Measurements from ENCODE around the gene KCNN3. TPM values are rescaled to one million over a fixed set of nuclear protein-coding genes. Genes with fewer than 3 reads are reported as not detected.
A peak's percentile ranks its signal among the peaks of the same experiment; 100 is the strongest.

KCNN3 gene
- total RNA-seq, 6 donors from 2014 or later, result 2.7 to 6.6 (median 3.7) TPM

- Histone ChIP-seq H3K27ac (no peak overlapping the region), H3K9me3 (no peaks in the 10 kb centered on the region), H3K36me3 (no peaks in the 10 kb centered on the region), H3K4me1 (peaks cover 8 to 18% (median 12%) of the 10 kb centered on the region in 4 donors), H3K27me3 (peaks cover 0 to 6% (median 2%) of the 10 kb centered on the region in 4 donors), H3K4me3 (no peak overlapping the region)
- TF ChIP-seq POLR2A (IDR thresholded peaks at IDR 0.05), result no peak
- no peak for TF ChIP-seq EP300 (IDR thresholded peaks at IDR 0.05)
- TF ChIP-seq CTCF (IDR thresholded peaks at IDR 0.05), result no peak
- TF ChIP-seq POLR2AphosphoS5 (IDR thresholded peaks at IDR 0.05), result no peak
- 59 to 76% methylated on average over 5 of the region's 5 CpGs for WGBS, 2 donors
- ATAC-seq (ENCODE audit: low FRiP score in 2 of 2) (no peak), DNase-seq (no peak)
Observed at GRCh38 chr1:154756793-154757548, 113.1 kb downstream of the KCNN3 start.

GRCh38 chr1:154755858-154756730 lies 114.0 kb downstream of the KCNN3 start:
- TF ChIP-seq POLR2AphosphoS5 (IDR thresholded peaks at IDR 0.05) (no peak), EP300 (IDR thresholded peaks at IDR 0.05) (no peak), CTCF (IDR thresholded peaks at IDR 0.05) (no peak), POLR2A (IDR thresholded peaks at IDR 0.05) (no peak)
- Histone ChIP-seq H3K9me3 (no peaks in the 10 kb centered on the region), H3K27me3 (peaks cover 0 to 6% (median 2%) of the 10 kb centered on the region in 4 donors), H3K4me1 (peaks cover 8 to 18% (median 12%) of the 10 kb centered on the region in 4 donors), H3K36me3 (no peaks in the 10 kb centered on the region), H3K27ac (no peak overlapping the region), H3K4me3 (no peak overlapping the region)
- DNase-seq (peak in 1 of 2 donors; percentile 40), ATAC-seq (ENCODE audit: low FRiP score in 2 of 2) (no peak)
- 65 to 69% methylated on average over 6 of the region's 6 CpGs for WGBS, 2 donors

- H3K4me1 ChIP-seq, result peaks cover 0 to under 1% (median under 1%) of the 10 kb centered on the region in 4 donors
- no peak for DNase-seq
- ATAC-seq (ENCODE audit: low FRiP score in 2 of 2), result no peak
- H3K9me3 ChIP-seq, result no peaks in the 10 kb centered on the region
- TF ChIP-seq CTCF (IDR thresholded peaks at IDR 0.05) (no peak), POLR2AphosphoS5 (IDR thresholded peaks at IDR 0.05) (no peak), POLR2A (IDR thresholded peaks at IDR 0.05) (no peak), EP300 (IDR thresholded peaks at IDR 0.05) (no peak)
- no peak overlapping the region for H3K4me3 ChIP-seq
- no peaks in the 10 kb centered on the region for H3K27me3 ChIP-seq
- H3K36me3 ChIP-seq, result no peaks in the 10 kb centered on the region
- no peak overlapping the region for H3K27ac ChIP-seq
- WGBS, 2 donors, result 82 to 87% methylated on average over 7 of the region's 7 CpGs
Observed at GRCh38 chr1:154753426-154753825, 116.7 kb downstream of the KCNN3 start.

- DNase-seq (no peak), ATAC-seq (ENCODE audit: low FRiP score in 2 of 2) (no peak)
- Histone ChIP-seq H3K27me3 (no peaks in the 10 kb centered on the region), H3K36me3 (no peaks in the 10 kb centered on the region), H3K9me3 (no peaks in the 10 kb centered on the region), H3K4me1 (peaks cover 7 to 9% (median 8%) of the 10 kb centered on the region in 4 donors), H3K27ac (no peak overlapping the region), H3K4me3 (no peak overlapping the region)
- TF ChIP-seq POLR2A (IDR thresholded peaks at IDR 0.05) (no peak), POLR2AphosphoS5 (IDR thresholded peaks at IDR 0.05) (no peak), EP300 (IDR thresholded peaks at IDR 0.05) (no peak), CTCF (IDR thresholded peaks at IDR 0.05) (no peak)
- WGBS, 2 donors, result 80 to 88% methylated on average over 12 of the region's 12 CpGs
Observed at GRCh38 chr1:154752273-154753030, 117.6 kb downstream of the KCNN3 start.
